ENCODE results near the gene PLEKHG5.

GRCh38 chr1:6460301-6461050, 31.0 kb downstream of the PLEKHG5 start:
- no peak for TF ChIP-seq CTCF (IDR thresholded peaks at IDR 0.05)
- TF ChIP-seq POLR2A (IDR thresholded peaks at IDR 0.05): no peak

All from esophagus squamous epithelium (tissue), 4 donors.